ENCODE measurements around the gene UXS1.

- no peak for TF ChIP-seq RFX5 (IDR thresholded peaks at IDR 0.05; ENCODE audit: low read length)
- no peak for TF ChIP-seq EZH2phosphoT487 (IDR thresholded peaks at IDR 0.05; ENCODE audit: borderline replicate concordance, low read depth)
- TF ChIP-seq FOXJ3 (CRISPR knock-in tag; IDR thresholded peaks at IDR 0.05), result no peak
Measured at GRCh38 chr2:106178716-106179115, 15.4 kb downstream of the UXS1 start.
